Activated naive CD8-positive, alpha-beta T cell treated with anti-CD3 and anti-CD28 coated beads, Interleukin-2, amount 10 ng/mL, durations not matched to agents 7 days and 5 days (primary cell): Measurements from ENCODE around the gene KRT39. TPM values are rescaled to one million over a fixed set of nuclear protein-coding genes. Genes with fewer than 3 reads are reported as not detected.

Source experiments
- ATAC-seq: fragments of 150-1000 bp; cut with Tn5 transposase; one replicate; pipeline ENCODE4 v1.10.0; 2021; ENCODE audit warnings: low read depth, moderate library complexity
- POLR2A ChIA-PET: fragments of 350-600 bp; sonication (Branson Sonifier 250); formaldehyde crosslinking; loops from one replicate; lab custom pipeline; 2021; ENCODE audit warnings: antibody characterized with exemption; lab: Charles Lee
- DNase-seq: peaks from one replicate; pipeline ENCODE4 v3.0.0; 2021
- H3K27ac Mint-ChIP-seq: one replicate; pipeline ENCODE4 v1.8.0; 2022; ENCODE audit warnings: mild to moderate bottlenecking, mixed read lengths
- H3K27me3 Mint-ChIP-seq: one replicate; pipeline ENCODE4 v1.8.0; 2022; ENCODE audit warnings: mild to moderate bottlenecking, moderate library complexity, mixed read lengths
- H3K36me3 Mint-ChIP-seq: one replicate; pipeline ENCODE4 v1.8.0; 2021; ENCODE audit warnings: mild to moderate bottlenecking, mixed read lengths
- H3K4me1 Mint-ChIP-seq: one replicate; pipeline ENCODE4 v1.8.0; 2021; ENCODE audit warnings: mixed read lengths
- H3K4me3 Mint-ChIP-seq: one replicate; pipeline ENCODE4 v1.8.0; 2022; ENCODE audit warnings: mild to moderate bottlenecking, moderate library complexity, mixed read lengths
- H3K9me3 Mint-ChIP-seq: one replicate; pipeline ENCODE4 v1.8.0; 2021; ENCODE audit warnings: mixed read lengths
- total RNA-seq, 2 experiments: library from RNA; stranded (reverse); gene quantifications; one replicate each; pipeline ENCODE4 v1.2.3, GENCODE V29; 2021

KRT39 gene
- total RNA-seq, 2 experiments from 2014 or later = not detected

DNA sequence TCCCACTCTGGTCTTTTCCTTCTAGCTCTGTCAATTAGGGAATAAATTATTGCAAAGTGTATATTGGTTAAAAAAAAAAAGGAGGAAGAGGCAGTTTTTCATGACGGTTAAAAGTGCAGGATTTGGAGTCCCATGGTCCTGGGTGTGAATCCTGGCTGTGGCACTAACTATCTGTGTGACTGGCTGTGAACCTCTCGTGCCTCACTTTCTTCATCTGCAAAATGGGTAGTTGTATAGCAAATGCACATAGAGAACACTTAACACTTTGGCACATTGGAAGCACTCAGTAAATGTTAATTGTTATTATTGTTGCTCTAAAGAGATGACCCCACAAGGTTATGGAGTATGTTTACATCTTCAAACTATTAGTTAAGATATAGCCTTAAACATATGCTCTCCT is 18.8 kb downstream of the KRT39 start:
- DNase-seq = no peak
- Mint-ChIP-seq H3K4me3 (no peak overlapping the region), H3K9me3 (peaks cover 2% of the 10 kb centered on the region), H3K27me3 (peaks cover 39% of the 10 kb centered on the region), H3K27ac (no peak overlapping the region), H3K4me1 (no peaks in the 10 kb centered on the region), H3K36me3 (peaks cover 1% of the 10 kb centered on the region)
- ATAC-seq = no peak
- POLR2A ChIA-PET = no interaction called here

DNA sequence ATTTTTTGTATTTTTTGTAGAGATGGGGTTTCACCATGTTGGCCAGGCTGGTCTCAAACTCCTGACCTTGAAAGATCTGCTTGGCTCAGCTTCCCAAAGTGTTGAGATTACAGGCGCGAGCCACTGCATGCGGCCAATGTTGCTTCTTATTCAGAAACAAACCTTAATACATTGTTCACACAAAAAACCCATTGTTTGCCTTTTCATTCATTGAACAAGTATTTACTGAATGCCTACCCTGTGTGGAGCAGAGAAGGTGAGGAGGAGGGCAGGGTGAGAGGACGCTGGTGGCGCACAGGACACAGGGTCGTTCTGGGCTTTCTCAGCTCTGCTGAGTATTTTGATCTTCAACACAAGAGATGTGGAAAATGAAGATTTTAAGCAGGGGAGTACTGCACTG is 21.3 kb downstream of the KRT39 start:
- Mint-ChIP-seq H3K4me1 (no peaks in the 10 kb centered on the region), H3K4me3 (no peak overlapping the region), H3K27ac (no peak overlapping the region), H3K27me3 (peaks cover 37% of the 10 kb centered on the region), H3K36me3 (peaks cover 1% of the 10 kb centered on the region), H3K9me3 (peaks cover 2% of the 10 kb centered on the region)
- DNase-seq (no peak), ATAC-seq (no peak)
- POLR2A ChIA-PET = no interaction called here

DNA sequence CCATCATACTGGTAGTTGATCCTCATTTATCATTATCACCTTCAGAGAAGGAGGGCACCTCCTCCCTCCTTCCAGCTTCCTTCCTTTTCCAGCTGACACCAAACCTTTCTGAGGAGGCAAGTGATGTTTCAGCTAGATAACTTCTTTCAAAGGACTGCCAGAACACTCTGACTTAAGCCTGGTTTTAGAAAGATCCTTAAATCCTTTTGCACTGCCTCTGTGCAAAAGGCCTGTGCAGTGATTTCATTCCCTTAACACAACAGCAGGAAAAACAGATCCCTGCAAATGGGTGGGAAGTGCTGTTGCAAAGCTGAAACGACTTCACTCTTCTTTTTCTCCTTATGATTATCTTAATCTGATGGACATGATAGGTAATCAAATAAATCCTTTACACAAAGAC is 22.2 kb downstream of the KRT39 start:
- peaks cover 2% of the 10 kb centered on the region for H3K9me3 Mint-ChIP-seq
- POLR2A ChIA-PET = no interaction called here
- peaks cover 1% of the 10 kb centered on the region for H3K36me3 Mint-ChIP-seq
- ATAC-seq (no peak), DNase-seq (no peak)
- no peak overlapping the region for H3K27ac Mint-ChIP-seq
- peaks cover 32% of the 10 kb centered on the region for H3K27me3 Mint-ChIP-seq
- no peak overlapping the region for H3K4me3 Mint-ChIP-seq
- H3K4me1 Mint-ChIP-seq = no peaks in the 10 kb centered on the region

- no peak overlapping the region for H3K27ac Mint-ChIP-seq
- no peak overlapping the region for H3K4me3 Mint-ChIP-seq
- peaks cover 1% of the 10 kb centered on the region for H3K36me3 Mint-ChIP-seq
- H3K27me3 Mint-ChIP-seq = peaks cover 16% of the 10 kb centered on the region
- POLR2A ChIA-PET = no interaction called here
- no peaks in the 10 kb centered on the region for H3K4me1 Mint-ChIP-seq
- ATAC-seq = no peak
- no peak for DNase-seq
- H3K9me3 Mint-ChIP-seq = peaks cover 2% of the 10 kb centered on the region
Measured at GRCh38 chr17:40942553-40942952, 24.2 kb downstream of the KRT39 start.

GRCh38 chr17:40940266-40940665 is 26.5 kb downstream of the KRT39 start:
- Mint-ChIP-seq H3K27me3 (peaks cover 8% of the 10 kb centered on the region), H3K9me3 (peaks cover 2% of the 10 kb centered on the region), H3K4me3 (no peak overlapping the region), H3K36me3 (peaks cover 1% of the 10 kb centered on the region), H3K4me1 (no peaks in the 10 kb centered on the region), H3K27ac (no peak overlapping the region)
- ATAC-seq = no peak
- no peak for DNase-seq
- POLR2A ChIA-PET = no interaction called here

DNA sequence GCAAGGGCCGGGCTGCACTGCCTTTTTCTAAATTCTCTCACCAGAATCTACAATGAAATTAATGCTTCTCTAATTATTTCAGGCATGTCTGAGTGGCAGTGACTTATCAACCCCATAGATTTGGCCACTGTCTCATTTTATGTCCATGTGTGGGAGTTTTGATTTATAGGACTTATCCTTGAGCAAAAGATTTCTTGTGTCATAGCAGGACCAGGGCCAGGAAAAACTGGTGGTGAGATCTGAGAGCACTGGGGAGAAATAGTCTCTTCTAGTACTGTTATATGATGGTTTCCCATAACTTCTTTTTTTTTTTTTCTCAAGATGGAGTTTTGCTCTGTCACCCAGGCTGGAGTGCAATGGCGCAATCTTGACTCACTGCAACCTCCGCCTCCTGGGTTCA is 27.8 kb downstream of the KRT39 start:
- peaks cover 1% of the 10 kb centered on the region for H3K36me3 Mint-ChIP-seq
- H3K27me3 Mint-ChIP-seq = peaks cover 14% of the 10 kb centered on the region
- no peak for ATAC-seq
- H3K9me3 Mint-ChIP-seq = peaks cover 2% of the 10 kb centered on the region
- H3K4me1 Mint-ChIP-seq = no peaks in the 10 kb centered on the region
- DNase-seq = no peak
- POLR2A ChIA-PET = no interaction called here
- H3K27ac Mint-ChIP-seq = no peak overlapping the region
- H3K4me3 Mint-ChIP-seq = no peak overlapping the region

- Mint-ChIP-seq H3K9me3 (no peaks in the 10 kb centered on the region), H3K27me3 (peaks cover 15% of the 10 kb centered on the region), H3K27ac (no peak within 1 kb of the TSS), H3K4me3 (no peak within 1 kb of the TSS), H3K4me1 (no peaks in the 10 kb centered on the region), H3K36me3 (no peaks in the 10 kb centered on the region)
- ATAC-seq (no peak), DNase-seq (no peak)
- POLR2A ChIA-PET = no interaction called here
Measured at GRCh38 chr17:40937384-40937819, 29.3 kb downstream of the KRT39 start, which contains the start of gene KRT23. KRT23 (minus strand) TSS chr17:40937646; CDS start chr17:40936603, 1,043 bp downstream.

GRCh38 chr17:40936976-40937375 is 29.8 kb downstream of the KRT39 start:
- Mint-ChIP-seq H3K27ac (no peak overlapping the region), H3K36me3 (no peaks in the 10 kb centered on the region), H3K4me1 (no peaks in the 10 kb centered on the region), H3K9me3 (no peaks in the 10 kb centered on the region), H3K27me3 (peaks cover 15% of the 10 kb centered on the region), H3K4me3 (no peak overlapping the region)
- ATAC-seq (no peak), DNase-seq (no peak)
- POLR2A ChIA-PET = no interaction called here

DNA sequence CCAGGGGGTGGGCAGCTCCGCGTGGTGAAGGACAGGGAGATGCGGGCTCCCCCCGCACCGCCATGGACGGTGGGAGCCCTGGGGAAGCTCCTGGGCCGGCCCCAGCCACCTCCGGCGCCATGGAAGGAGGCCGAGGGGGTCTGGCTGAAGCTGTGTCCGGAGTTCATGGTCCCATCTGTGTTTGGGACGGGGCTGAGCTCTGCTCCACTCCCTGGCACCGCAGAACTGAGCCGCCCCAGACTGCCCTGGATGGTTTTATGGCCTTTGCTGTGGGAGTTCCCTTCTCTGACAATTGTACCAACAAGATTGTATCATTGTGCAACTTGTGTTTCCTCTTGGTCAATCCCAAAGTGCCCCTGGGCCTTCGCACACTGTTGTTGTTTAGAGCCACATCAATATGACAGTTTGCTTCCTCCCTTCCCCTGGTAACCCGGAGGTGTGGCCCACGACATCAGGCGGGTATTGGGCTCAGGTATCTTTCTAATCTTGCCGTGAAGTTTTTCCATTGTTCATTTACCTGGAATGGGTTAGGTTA is 30.2 kb downstream of the KRT39 start:
- no peak for ATAC-seq
- Mint-ChIP-seq H3K36me3 (no peaks in the 10 kb centered on the region), H3K4me1 (no peaks in the 10 kb centered on the region), H3K27me3 (peaks cover 15% of the 10 kb centered on the region), H3K27ac (no peak overlapping the region), H3K4me3 (no peak overlapping the region), H3K9me3 (no peaks in the 10 kb centered on the region)
- DNase-seq = no peak
- POLR2A ChIA-PET = no interaction called here

GRCh38 chr17:40935624-40936023 is 31.1 kb downstream of the KRT39 start:
- Mint-ChIP-seq H3K27ac (no peak overlapping the region), H3K9me3 (no peaks in the 10 kb centered on the region), H3K36me3 (no peaks in the 10 kb centered on the region), H3K4me3 (no peak overlapping the region), H3K27me3 (peaks cover 15% of the 10 kb centered on the region), H3K4me1 (no peaks in the 10 kb centered on the region)
- DNase-seq (no peak), ATAC-seq (no peak)
- POLR2A ChIA-PET = no interaction called here

- Mint-ChIP-seq H3K4me3 (no peak overlapping the region), H3K36me3 (no peaks in the 10 kb centered on the region), H3K9me3 (no peaks in the 10 kb centered on the region), H3K4me1 (no peaks in the 10 kb centered on the region), H3K27me3 (peaks cover 15% of the 10 kb centered on the region), H3K27ac (no peak overlapping the region)
- POLR2A ChIA-PET = no interaction called here
- no peak for ATAC-seq
- no peak for DNase-seq
Measured at GRCh38 chr17:40932608-40933007, 34.1 kb downstream of the KRT39 start.

- no peak overlapping the region for H3K4me3 Mint-ChIP-seq
- H3K9me3 Mint-ChIP-seq = no peaks in the 10 kb centered on the region
- POLR2A ChIA-PET = no interaction called here
- DNase-seq = no peak
- no peak overlapping the region for H3K27ac Mint-ChIP-seq
- H3K27me3 Mint-ChIP-seq = peaks cover 23% of the 10 kb centered on the region
- no peaks in the 10 kb centered on the region for H3K36me3 Mint-ChIP-seq
- no peak for ATAC-seq
- no peaks in the 10 kb centered on the region for H3K4me1 Mint-ChIP-seq
Measured at GRCh38 chr17:40931311-40931710, 35.4 kb downstream of the KRT39 start.

- Mint-ChIP-seq H3K36me3 (no peaks in the 10 kb centered on the region), H3K9me3 (no peaks in the 10 kb centered on the region), H3K4me3 (no peak overlapping the region), H3K4me1 (peaks cover under 1% of the 10 kb centered on the region), H3K27ac (no peak overlapping the region), H3K27me3 (peaks cover 15% of the 10 kb centered on the region)
- POLR2A ChIA-PET = no interaction called here
- no peak for ATAC-seq
- DNase-seq = no peak
Measured at GRCh38 chr17:40926341-40926740, 40.4 kb downstream of the KRT39 start.

- no peak overlapping the region for H3K4me3 Mint-ChIP-seq
- ATAC-seq (no peak), DNase-seq (no peak)
- H3K27ac Mint-ChIP-seq = no peak overlapping the region
- POLR2A ChIA-PET = no interaction called here
- no peaks in the 10 kb centered on the region for H3K36me3 Mint-ChIP-seq
- peaks cover 13% of the 10 kb centered on the region for H3K27me3 Mint-ChIP-seq
- peaks cover 3% of the 10 kb centered on the region for H3K4me1 Mint-ChIP-seq
- no peaks in the 10 kb centered on the region for H3K9me3 Mint-ChIP-seq
Measured at GRCh38 chr17:40922239-40922638, 44.5 kb downstream of the KRT39 start.
